HCT116 (cell line): ENCODE measurements around the gene RAPGEF1. TPM values are rescaled to one million over a fixed set of nuclear protein-coding genes. Genes with fewer than 3 reads are reported as not detected.

ENCODE experiments used
- ATAC-seq: fragments of 200-7000 bp; cut with Tn5 transposase; 2 replicates; pipeline ENCODE4 v1.9.1; 2020; ENCODE audit warnings: mild to moderate bottlenecking, moderate library complexity
- BruUV-seq: library from RNA; stranded (reverse); fragments of 400-500 nt; replicated peaks from 2 replicates; lab custom pipeline; 2021; lab: Mats Ljungman, UMichigan
- CTCF ChIA-PET: fragments of 300-600 bp; sonication (Branson Sonifier 250); formaldehyde crosslinking; loops from one replicate; lab custom pipeline; 2021; ENCODE audit warnings: antibody characterized with exemption; lab: Charles Lee
- POLR2A ChIA-PET: fragments of 300-600, 350-600 bp; sonication (Branson Sonifier 250); formaldehyde crosslinking; loops from one replicate; lab custom pipeline; 2021; ENCODE audit warnings: antibody characterized with exemption; lab: Charles Lee
- RAD21 ChIA-PET, 2 experiments: fragments of 300-600 bp; sonication (Branson Sonifier 250); formaldehyde crosslinking; loops; one replicate each; lab custom pipeline; 2023; ENCODE audit warnings: low total read pairs in 2 of 2; ENCODE audit not compliant: uncharacterized antibody in 2 of 2, unreplicated experiment in 2 of 2, low non-redundant PET in 1 of 2; lab: Charles Lee
- DNase-seq: peaks from one replicate; pipeline ENCODE4 v3.0.0-alpha.2; 2010; ENCODE audit warnings: low read depth, low spot score
- H2AFZ ChIP-seq: fragments of 200-600 bp; shearing (Covaris generic), sonication (generic); 2 replicates; pipeline ENCODE4 v1.6.1; 2017; ENCODE audit warnings: low read depth, mixed run types, mixed read lengths, antibody characterized with exemption, low read length; ENCODE audit not compliant: poor library complexity, severe bottlenecking
- H3K27ac ChIP-seq: 2 replicates; pipeline ENCODE4 v1.5.1; 2012; ENCODE audit warnings: low read depth, low read length
- H3K27me3 ChIP-seq: fragments of 200-600 bp; sonication (generic); 2 replicates; pipeline ENCODE4 v1.6.1; 2016; ENCODE audit warnings: mixed run types, low read length, mixed read lengths; ENCODE audit not compliant: insufficient read depth
- H3K36me3 ChIP-seq, 2 experiments: fragments of 200-500 bp in 1 of 2; fragments of 200-600 bp in 1 of 2; sonication (Bioruptor generic) in 1 of 2; sonication (generic) in 1 of 2; 2 replicates each; pipeline versions ENCODE4 v1.5.1 to v1.6.1; 2014 to 2016; ENCODE audit warnings: low read length in 2 of 2, inconsistent platforms in 1 of 2, mixed read lengths in 1 of 2, mixed run types in 1 of 2; ENCODE audit not compliant: insufficient read depth in 2 of 2, control insufficient read depth in 1 of 2
- H3K4me1 ChIP-seq, 2 experiments: fragments of 200-600 bp in 1 of 2; sonication (generic) in 1 of 2; 2 replicates each; pipeline versions ENCODE4 v1.5.1 to v1.6.1; 2012 to 2017; ENCODE audit warnings: low read length in 2 of 2, inconsistent platforms in 1 of 2, mild to moderate bottlenecking in 1 of 2, mixed read lengths in 1 of 2, mixed run types in 1 of 2, moderate library complexity in 1 of 2; ENCODE audit not compliant: insufficient read depth in 2 of 2, control insufficient read depth in 1 of 2
- H3K4me2 ChIP-seq: fragments of 200-600 bp; sonication (generic); 2 replicates; pipeline ENCODE4 v1.6.1; 2017; ENCODE audit warnings: mixed run types, low read length, mixed read lengths
- H3K4me3 ChIP-seq, 2 experiments: fragments of 200-600 bp in 1 of 2; sonication (generic) in 1 of 2; replicated peaks in 1 of 2; 2 replicates each; pipeline ENCODE4 v1.5.1; 2011 to 2016; ENCODE audit warnings: low read length in 2 of 2, control low read depth in 1 of 2, low read depth in 1 of 2, mild to moderate bottlenecking in 1 of 2, mixed read lengths in 1 of 2, mixed run types in 1 of 2
- H3K79me2 ChIP-seq: fragments of 200-600 bp; sonication (generic); 2 replicates; pipeline ENCODE4 v1.6.1; 2017; ENCODE audit warnings: mild to moderate bottlenecking, mixed run types, low read length, moderate library complexity, mixed read lengths; ENCODE audit not compliant: insufficient read depth
- H3K9ac ChIP-seq: fragments of 200-600 bp; sonication (generic); 2 replicates; pipeline ENCODE4 v1.6.1; 2016; ENCODE audit warnings: low read length, mixed read lengths
- H3K9me2 ChIP-seq: fragments of 200-600 bp; sonication (generic), shearing (Covaris generic); 2 replicates; pipeline ENCODE4 v1.6.1; 2017; ENCODE audit warnings: mixed run types, mild to moderate bottlenecking, moderate library complexity; ENCODE audit not compliant: insufficient read depth
- H3K9me3 ChIP-seq, 2 experiments: fragments of 200-500 bp in 1 of 2; fragments of 200-600 bp in 1 of 2; sonication (Bioruptor generic) in 1 of 2; sonication (generic) in 1 of 2; 2 replicates each; pipeline ENCODE4 v1.6.1; 2014 to 2017; ENCODE audit warnings: low read length in 2 of 2, mixed read lengths in 2 of 2, inconsistent platforms in 1 of 2, low read depth in 1 of 2, mild to moderate bottlenecking in 1 of 2, mixed run types in 1 of 2, moderate library complexity in 1 of 2; ENCODE audit not compliant: control insufficient read depth in 1 of 2, insufficient read depth in 1 of 2
- H4K20me1 ChIP-seq: fragments of 200-600 bp; sonication (generic), shearing (Covaris generic); 2 replicates; pipeline ENCODE4 v1.6.1; 2017; ENCODE audit warnings: mixed run types, mild to moderate bottlenecking, moderate library complexity; ENCODE audit not compliant: insufficient read depth
- CBX3 ChIP-seq: IDR thresholded peaks from 2 replicates; pipeline ENCODE4 v1.6.1; 2012; ENCODE audit warnings: low read depth
- EGR1 ChIP-seq: IDR thresholded peaks from 2 replicates; pipeline ENCODE4 v1.6.1; 2012; ENCODE audit warnings: low read depth
- ELF1 ChIP-seq: IDR thresholded peaks from 2 replicates; pipeline ENCODE4 v1.6.1; 2012; ENCODE audit warnings: low read depth, borderline replicate concordance
- EZH2 ChIP-seq: fragments of 200-600 bp; sonication (generic); IDR thresholded peaks from 2 replicates; pipeline ENCODE4 v1.6.1; 2017; ENCODE audit warnings: antibody characterized with exemption, mixed run types
- EZH2phosphoT487 ChIP-seq: fragments of 200-600 bp; IDR thresholded peaks from 2 replicates; pipeline ENCODE4 v1.6.1; 2018; ENCODE audit warnings: antibody characterized with exemption, borderline replicate concordance
- JUND ChIP-seq: IDR thresholded peaks from 2 replicates; pipeline ENCODE4 v1.6.1; 2012
- RAD21 ChIP-seq: IDR thresholded peaks from 2 replicates; pipeline ENCODE4 v1.6.1; 2012; ENCODE audit warnings: low read depth, mild to moderate bottlenecking
- SIN3A ChIP-seq: IDR thresholded peaks from 2 replicates; pipeline ENCODE4 v1.6.1; 2012; ENCODE audit warnings: low read depth
- SP1 ChIP-seq: IDR thresholded peaks from 2 replicates; pipeline ENCODE4 v1.6.1; 2012; ENCODE audit warnings: low read depth
- SRF ChIP-seq: IDR thresholded peaks from 2 replicates; pipeline ENCODE4 v1.6.1; 2012; ENCODE audit warnings: low read depth
- ZNF274 ChIP-seq: fragments of 200-500 bp; sonication (Bioruptor generic); IDR thresholded peaks from 2 replicates; pipeline ENCODE4 v1.6.1; 2014; ENCODE audit warnings: mild to moderate bottlenecking, low read depth, low read length, inconsistent platforms
- intact Hi-C: fragments of 100-400 bp; cut with micrococcal nuclease; formaldehyde crosslinking; loops from 2 replicates; pipeline ENCODE4 v1.10.0; 2022
- total RNA-seq: library from RNA; stranded (reverse); gene quantifications from one replicate; pipeline ENCODE4 v1.2.1, GENCODE V29; 2021; ENCODE audit not compliant: unreplicated experiment
- TF ChIP-seq, protein P1 (sequence below): IDR thresholded peaks from 2 replicates; pipeline ENCODE4 v1.6.1; 2012
- TF ChIP-seq, protein P2 (sequence below): IDR thresholded peaks from 2 replicates; pipeline ENCODE4 v1.6.1; 2011; ENCODE audit warnings: mild to moderate bottlenecking, low read length, moderate library complexity; ENCODE audit not compliant: insufficient replicate concordance; ENCODE audit errors: extremely low read depth

Gene RAPGEF1
- total RNA-seq, 1 experiment from 2014 or later = 43.0 TPM

DNA sequence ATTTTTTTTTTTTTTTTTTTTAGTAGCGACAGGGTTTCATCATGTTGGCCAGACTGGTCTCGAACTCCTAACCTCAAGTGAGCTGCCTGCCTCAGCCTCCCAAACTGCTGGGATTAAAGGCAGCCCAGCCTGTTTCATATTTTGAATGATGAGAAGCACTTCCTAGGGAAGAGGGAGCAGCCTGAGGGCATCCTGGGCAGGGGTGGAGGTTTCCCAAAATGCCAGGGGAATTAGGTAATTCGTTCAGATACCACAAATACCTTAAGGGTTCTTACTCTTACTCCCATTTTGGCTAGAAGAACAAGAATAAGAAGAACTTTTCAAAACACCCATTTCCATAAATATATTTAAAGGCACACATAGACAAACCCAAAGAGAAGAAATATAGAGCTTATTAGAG is 29.5 kb upstream of the RAPGEF1 start:
- no peaks in the 10 kb centered on the region for H3K4me1 ChIP-seq
- ATAC-seq = no peak
- intact Hi-C loops = loop anchor here (10.0 kb wide), 1 partner anchor 185 kb away; no protein-coding TSS in a partner anchor
- no peak for DNase-seq
- no peak overlapping the region for H3K4me3 ChIP-seq
- H3K9me2 ChIP-seq = no peaks in the 10 kb centered on the region
- peaks cover 36% of the 10 kb centered on the region for H3K27me3 ChIP-seq
- H3K9ac ChIP-seq = no peak overlapping the region
- H3K9me3 ChIP-seq = no peaks in the 10 kb centered on the region
- H3K36me3 ChIP-seq = no peaks in the 10 kb centered on the region
- H4K20me1 ChIP-seq = no peaks in the 10 kb centered on the region
- CTCF ChIA-PET = interaction anchor here (0.9 to 1.0 kb wide), 2 partner anchors 10 to 483 kb away, joined by 3 read pairs; no protein-coding TSS in a partner anchor
- H3K4me2 ChIP-seq = no peak overlapping the region
- H2AFZ ChIP-seq = no peak overlapping the region
- no peak overlapping the region for H3K27ac ChIP-seq
- no peaks in the 10 kb centered on the region for H3K79me2 ChIP-seq
- RAD21 ChIA-PET = no interaction called here
- POLR2A ChIA-PET = no interaction called here
- TF ChIP-seq CBX3 = no peak
- no peak for TF ChIP-seq SRF
- TF ChIP-seq ZNF274 = no peak
- no peak for TF ChIP-seq SP1
- TF ChIP-seq ELF1 = no peak
- no peak for TF ChIP-seq EZH2
- no peak for TF ChIP-seq JUND
- TF ChIP-seq SIN3A = no peak
- TF ChIP-seq, protein P1, sequence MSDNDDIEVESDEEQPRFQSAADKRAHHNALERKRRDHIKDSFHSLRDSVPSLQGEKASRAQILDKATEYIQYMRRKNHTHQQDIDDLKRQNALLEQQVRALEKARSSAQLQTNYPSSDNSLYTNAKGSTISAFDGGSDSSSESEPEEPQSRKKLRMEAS = no peak
- TF ChIP-seq RAD21 = no peak
- TF ChIP-seq, protein P2, sequence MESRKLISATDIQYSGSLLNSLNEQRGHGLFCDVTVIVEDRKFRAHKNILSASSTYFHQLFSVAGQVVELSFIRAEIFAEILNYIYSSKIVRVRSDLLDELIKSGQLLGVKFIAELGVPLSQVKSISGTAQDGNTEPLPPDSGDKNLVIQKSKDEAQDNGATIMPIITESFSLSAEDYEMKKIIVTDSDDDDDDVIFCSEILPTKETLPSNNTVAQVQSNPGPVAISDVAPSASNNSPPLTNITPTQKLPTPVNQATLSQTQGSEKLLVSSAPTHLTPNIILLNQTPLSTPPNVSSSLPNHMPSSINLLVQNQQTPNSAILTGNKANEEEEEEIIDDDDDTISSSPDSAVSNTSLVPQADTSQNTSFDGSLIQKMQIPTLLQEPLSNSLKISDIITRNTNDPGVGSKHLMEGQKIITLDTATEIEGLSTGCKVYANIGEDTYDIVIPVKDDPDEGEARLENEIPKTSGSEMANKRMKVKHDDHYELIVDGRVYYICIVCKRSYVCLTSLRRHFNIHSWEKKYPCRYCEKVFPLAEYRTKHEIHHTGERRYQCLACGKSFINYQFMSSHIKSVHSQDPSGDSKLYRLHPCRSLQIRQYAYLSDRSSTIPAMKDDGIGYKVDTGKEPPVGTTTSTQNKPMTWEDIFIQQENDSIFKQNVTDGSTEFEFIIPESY = no peak
- no peak for TF ChIP-seq EZH2phosphoT487
- TF ChIP-seq EGR1 = no peak
- BruUV-seq = no TSS peak
